ENCODE results near the gene NR1I2.

Gene NR1I2

DNA sequence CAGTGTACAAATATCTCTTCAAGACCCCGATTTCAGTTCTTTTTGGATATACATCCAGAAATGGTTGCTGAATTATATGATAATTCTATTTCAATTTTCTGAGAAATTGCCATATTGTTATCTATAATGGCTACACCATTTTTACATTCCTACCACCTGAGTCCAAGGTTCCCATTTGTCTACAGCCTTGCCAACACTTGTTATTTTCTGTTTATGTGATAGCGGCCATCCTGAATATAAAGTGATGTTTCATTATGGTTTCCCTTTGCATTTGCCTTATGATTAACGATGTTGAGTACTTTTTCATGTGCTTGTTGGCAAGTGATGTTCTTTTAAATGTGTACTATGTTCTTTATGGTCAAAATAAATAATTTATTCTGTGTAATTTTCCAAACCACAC lies 8.5 kb downstream of the NR1I2 start:
- FAIRE-seq: no peak
- TF ChIP-seq, protein P1, sequence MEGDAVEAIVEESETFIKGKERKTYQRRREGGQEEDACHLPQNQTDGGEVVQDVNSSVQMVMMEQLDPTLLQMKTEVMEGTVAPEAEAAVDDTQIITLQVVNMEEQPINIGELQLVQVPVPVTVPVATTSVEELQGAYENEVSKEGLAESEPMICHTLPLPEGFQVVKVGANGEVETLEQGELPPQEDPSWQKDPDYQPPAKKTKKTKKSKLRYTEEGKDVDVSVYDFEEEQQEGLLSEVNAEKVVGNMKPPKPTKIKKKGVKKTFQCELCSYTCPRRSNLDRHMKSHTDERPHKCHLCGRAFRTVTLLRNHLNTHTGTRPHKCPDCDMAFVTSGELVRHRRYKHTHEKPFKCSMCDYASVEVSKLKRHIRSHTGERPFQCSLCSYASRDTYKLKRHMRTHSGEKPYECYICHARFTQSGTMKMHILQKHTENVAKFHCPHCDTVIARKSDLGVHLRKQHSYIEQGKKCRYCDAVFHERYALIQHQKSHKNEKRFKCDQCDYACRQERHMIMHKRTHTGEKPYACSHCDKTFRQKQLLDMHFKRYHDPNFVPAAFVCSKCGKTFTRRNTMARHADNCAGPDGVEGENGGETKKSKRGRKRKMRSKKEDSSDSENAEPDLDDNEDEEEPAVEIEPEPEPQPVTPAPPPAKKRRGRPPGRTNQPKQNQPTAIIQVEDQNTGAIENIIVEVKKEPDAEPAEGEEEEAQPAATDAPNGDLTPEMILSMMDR (IDR thresholded peaks at IDR 0.05; ENCODE audit: insufficient read depth, missing control alignments): no peak
- DNase-seq (ENCODE audit: insufficient read length, low spot score): no peak

DNA sequence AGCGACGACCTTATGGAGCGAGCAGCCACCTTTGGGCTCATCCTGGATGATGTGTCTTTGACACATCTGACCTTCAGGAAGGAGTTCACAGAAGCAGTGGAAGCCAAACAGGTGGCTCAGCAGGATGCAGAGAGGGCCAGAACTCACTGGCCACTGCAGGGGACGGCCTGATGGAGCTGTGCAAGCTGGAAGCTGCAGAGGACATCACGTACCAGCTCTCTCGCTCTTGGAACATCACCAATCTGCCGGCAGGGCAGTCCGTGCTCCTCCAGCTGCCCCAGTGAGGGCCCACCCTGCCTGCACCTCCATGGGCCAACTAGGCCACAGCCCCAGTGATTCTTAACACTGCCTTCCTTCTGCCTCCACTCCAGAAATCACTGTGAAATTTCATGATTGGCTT lies 10.4 kb downstream of the NR1I2 start:
- TF ChIP-seq, protein P1 (IDR thresholded peaks at IDR 0.05; ENCODE audit: insufficient read depth, missing control alignments): no peak
- DNase-seq (ENCODE audit: insufficient read length, low spot score) (no peak), FAIRE-seq (no peak)

DNA sequence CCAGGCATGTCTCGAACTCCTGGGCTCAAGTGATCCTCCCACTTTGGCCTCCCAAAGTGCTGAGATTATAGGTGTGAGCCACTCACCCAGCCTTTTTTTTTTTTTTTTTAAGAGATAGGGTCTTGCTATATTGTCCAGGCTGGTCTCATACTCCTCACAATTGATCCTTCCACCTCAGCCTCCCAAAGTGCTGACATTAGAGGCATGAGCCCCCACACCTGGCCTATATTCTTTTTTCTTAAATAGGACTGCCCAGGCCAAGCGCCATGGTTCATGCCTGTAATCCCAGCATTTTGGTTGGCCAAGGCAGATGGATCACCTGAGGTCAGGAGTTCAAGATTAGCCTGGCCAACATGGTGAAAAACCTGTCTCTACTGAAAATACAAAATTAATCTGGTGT lies 12.5 kb downstream of the NR1I2 start:
- no peak for FAIRE-seq
- TF ChIP-seq, protein P1 (IDR thresholded peaks at IDR 0.05; ENCODE audit: insufficient read depth, missing control alignments): no peak
- DNase-seq (ENCODE audit: insufficient read length, low spot score): no peak

DNA sequence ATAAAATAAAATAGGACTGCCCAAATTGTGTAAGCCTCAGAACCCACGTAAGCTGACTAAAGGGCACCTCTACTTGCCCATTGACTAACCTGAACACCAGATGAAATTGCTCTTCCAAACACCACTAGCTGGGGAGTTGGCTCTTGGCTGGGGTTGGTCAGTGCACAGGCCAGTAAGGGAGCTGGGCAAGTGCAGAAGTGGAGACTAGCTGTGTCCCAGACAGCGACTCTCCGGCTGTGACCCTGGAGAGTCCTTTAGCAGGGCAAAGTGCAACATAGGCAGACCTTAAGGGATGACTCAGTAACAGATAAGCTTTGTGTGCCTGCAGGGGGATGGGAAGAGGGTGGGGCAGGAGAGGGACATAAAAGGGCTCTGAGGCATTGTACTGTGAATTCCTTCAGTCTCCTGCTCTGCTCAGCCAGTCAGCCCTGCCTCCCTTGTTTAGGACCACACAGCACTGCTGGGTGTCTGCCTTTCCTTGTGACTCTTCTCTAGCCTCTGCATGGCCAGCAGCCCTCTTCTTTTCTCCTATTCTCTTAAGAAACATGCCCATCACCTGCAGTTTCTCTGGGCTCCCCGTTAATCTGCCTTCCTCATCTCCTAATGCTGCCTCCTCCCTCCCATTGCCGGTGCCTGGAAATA lies 13.2 kb downstream of the NR1I2 start:
- FAIRE-seq (no peak), DNase-seq (ENCODE audit: insufficient read length, low spot score) (no peak)
- TF ChIP-seq, protein P1 (IDR thresholded peaks at IDR 0.05; ENCODE audit: insufficient read depth, missing control alignments): no peak

DNA sequence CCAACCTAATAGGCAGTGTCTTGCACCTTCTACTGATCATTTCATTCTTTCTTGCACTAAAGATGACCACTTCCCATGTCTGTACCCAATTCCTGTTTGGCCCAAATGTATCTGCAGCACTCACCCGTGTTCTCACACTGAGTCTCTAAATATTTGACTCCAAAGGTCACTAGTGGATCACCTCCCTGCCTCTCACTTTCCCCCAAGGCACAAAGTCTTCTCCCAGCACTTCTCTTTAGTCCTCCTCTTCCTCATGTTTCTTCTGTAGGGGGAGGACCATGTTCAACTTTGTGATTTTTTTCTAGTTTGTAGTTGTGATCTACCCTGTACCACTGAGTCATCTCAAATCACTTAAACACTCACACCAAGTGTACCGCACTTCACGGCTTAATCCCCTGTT lies 13.9 kb downstream of the NR1I2 start:
- DNase-seq (ENCODE audit: insufficient read length, low spot score) (no peak), FAIRE-seq (no peak)
- TF ChIP-seq, protein P1 (IDR thresholded peaks at IDR 0.05; ENCODE audit: insufficient read depth, missing control alignments): no peak

DNA sequence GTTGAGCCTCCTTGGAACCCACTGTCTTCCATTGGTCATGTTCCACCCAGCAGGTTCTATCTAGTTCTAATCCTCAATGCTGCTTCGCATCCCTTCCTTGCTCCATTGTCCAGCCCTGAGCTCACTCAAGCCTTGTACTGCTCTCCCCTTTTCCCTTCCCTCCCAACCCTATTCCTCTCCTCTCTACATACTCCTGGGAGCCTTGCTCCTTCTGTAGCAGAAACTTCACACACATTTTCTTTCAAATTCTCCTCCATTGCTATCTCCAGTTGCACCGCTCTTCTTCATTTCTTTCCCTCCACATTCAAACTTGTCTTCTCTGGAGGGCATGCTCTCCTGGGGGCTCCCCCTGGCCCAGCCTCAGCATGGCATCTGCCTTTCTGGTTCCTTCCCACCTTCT lies 14.5 kb downstream of the NR1I2 start:
- TF ChIP-seq, protein P1 (IDR thresholded peaks at IDR 0.05; ENCODE audit: insufficient read depth, missing control alignments): no peak
- FAIRE-seq: no peak
- DNase-seq (ENCODE audit: insufficient read length, low spot score): no peak

DNA sequence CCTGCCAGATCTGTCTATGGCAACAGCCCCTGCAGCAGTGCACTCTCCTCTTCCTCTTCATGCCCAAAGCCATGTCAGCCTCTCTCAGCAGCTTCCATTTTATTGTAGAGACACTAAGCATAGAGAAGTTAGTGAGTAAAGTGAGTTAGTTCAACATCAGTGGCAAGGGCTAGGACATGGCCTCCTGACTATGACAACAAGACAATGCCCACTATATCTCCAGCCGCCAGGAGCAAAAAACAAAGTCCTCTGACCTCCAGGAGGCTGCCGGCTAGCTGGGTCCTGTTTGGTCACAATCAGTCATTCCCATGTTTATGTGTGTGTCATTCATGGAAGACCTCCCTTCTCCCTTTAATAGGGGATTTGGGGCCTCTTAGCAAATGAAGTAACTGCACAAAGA lies 14.9 kb downstream of the NR1I2 start:
- DNase-seq (ENCODE audit: insufficient read length, low spot score): no peak
- TF ChIP-seq, protein P1 (IDR thresholded peaks at IDR 0.05; ENCODE audit: insufficient read depth, missing control alignments): no peak
- FAIRE-seq: no peak
